Head of caudate nucleus (tissue), 42 donors: ENCODE measurements around the gene DPP6.

Experiments
- DNase-seq, 42 donors: peaks; one replicate each; pipeline versions ENCODE4 v3.0.0 to v3.0.0-alpha.2; 2020 to 2021; ENCODE audit warnings: mixed read lengths in 7 of 42
- intact Hi-C: fragments of 100-400 bp; cut with DNase I; formaldehyde crosslinking; loops from one replicate; pipeline ENCODE4 v1.15.0; 2022

DPP6 gene

GRCh38 chr7:154688952-154689351 lies 636.8 kb downstream of the DPP6 start:
- intact Hi-C loops = no loop called here
- DNase-seq = peak in 7 of 42 donors; percentile 10 to 63 (median 36)

GRCh38 chr7:154690411-154690810 lies 638.2 kb downstream of the DPP6 start:
- no peak for DNase-seq
- intact Hi-C loops = no loop called here

GRCh38 chr7:154693661-154694060 lies 641.5 kb downstream of the DPP6 start:
- no peak for DNase-seq
- intact Hi-C loops = no loop called here

GRCh38 chr7:154695836-154696235 lies 643.6 kb downstream of the DPP6 start:
- intact Hi-C loops = no loop called here
- DNase-seq = no peak

- intact Hi-C loops = no loop called here
- no peak for DNase-seq
These were observed 644.4 kb downstream of the DPP6 start for GRCh38 chr7:154696556-154696955.

- DNase-seq = peak in 9 of 42 donors; percentile 11 to 65 (median 30)
- intact Hi-C loops = no loop called here
These were observed 646.6 kb downstream of the DPP6 start for GRCh38 chr7:154698726-154699291.

- intact Hi-C loops = no loop called here
- peak; percentile 52 to 91 (median 76) for DNase-seq
These were observed 647.2 kb downstream of the DPP6 start for GRCh38 chr7:154699417-154699816.

- intact Hi-C loops = no loop called here
- DNase-seq = no peak
These were observed 657.8 kb downstream of the DPP6 start for GRCh38 chr7:154709840-154710520.

GRCh38 chr7:154720016-154720415 lies 667.8 kb downstream of the DPP6 start:
- no peak for DNase-seq
- intact Hi-C loops = no loop called here

GRCh38 chr7:154721086-154721485 lies 668.9 kb downstream of the DPP6 start:
- intact Hi-C loops = no loop called here
- DNase-seq = no peak

- no peak for DNase-seq
- intact Hi-C loops = no loop called here
These were observed 674.2 kb downstream of the DPP6 start for GRCh38 chr7:154726368-154726767.

- intact Hi-C loops = no loop called here
- DNase-seq = no peak
These were observed 676.9 kb downstream of the DPP6 start for GRCh38 chr7:154729056-154729455.

GRCh38 chr7:154735766-154736165 lies 683.6 kb downstream of the DPP6 start:
- DNase-seq = no peak
- intact Hi-C loops = no loop called here

- intact Hi-C loops = no loop called here
- no peak for DNase-seq
These were observed 684.2 kb downstream of the DPP6 start for GRCh38 chr7:154736389-154736788.

GRCh38 chr7:154738216-154738615 lies 686.0 kb downstream of the DPP6 start:
- no peak for DNase-seq
- intact Hi-C loops = no loop called here

- intact Hi-C loops = no loop called here
- no peak for DNase-seq
These were observed 688.9 kb downstream of the DPP6 start for GRCh38 chr7:154741131-154741530.

GRCh38 chr7:154743206-154743605 lies 691.0 kb downstream of the DPP6 start:
- intact Hi-C loops = no loop called here
- DNase-seq = peak in 17 of 42 donors; percentile 23 to 76 (median 44)

- intact Hi-C loops = no loop called here
- peak; percentile 46 to 93 (median 83) for DNase-seq
These were observed 692.2 kb downstream of the DPP6 start for GRCh38 chr7:154744256-154744860.

- no peak for DNase-seq
- intact Hi-C loops = no loop called here
These were observed 692.7 kb downstream of the DPP6 start for GRCh38 chr7:154744861-154745258.

- intact Hi-C loops = no loop called here
- DNase-seq = no peak
These were observed 694.6 kb downstream of the DPP6 start for GRCh38 chr7:154746571-154747360.
